Amygdala (tissue), 56 donors: Measurements from ENCODE around the gene SETD3.

Source experiments
- DNase-seq, 56 donors: peaks; one replicate each; lab custom pipeline; 2025; lab: John Stamatoyannopoulos, UW

SETD3 gene

GRCh38 chr14:99380402-99380801, 100.3 kb downstream of the SETD3 start:
- DNase-seq = no peak

GRCh38 chr14:99378782-99379214, 101.9 kb downstream of the SETD3 start:
- DNase-seq = no peak

GRCh38 chr14:99377951-99378350, 102.7 kb downstream of the SETD3 start:
- DNase-seq = no peak

DNA sequence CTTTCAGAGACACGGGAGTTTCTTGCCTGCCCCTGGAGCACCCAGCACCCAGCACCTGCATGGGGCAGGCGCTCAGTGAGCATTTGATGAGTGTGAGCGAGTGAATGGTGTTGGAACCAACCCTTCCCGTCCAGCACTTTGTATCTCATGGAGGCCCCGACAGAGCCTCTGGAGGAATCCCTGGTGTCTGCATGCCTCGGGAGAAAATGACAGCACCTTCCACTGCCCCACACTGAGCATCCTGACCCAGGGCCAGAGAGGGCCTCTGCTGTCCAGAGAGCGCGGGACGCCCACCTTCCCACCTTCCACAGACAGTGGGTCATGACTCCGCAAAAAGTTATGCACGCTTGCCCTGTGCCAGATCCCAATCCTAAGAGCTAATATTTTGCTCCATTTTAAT, 105.7 kb downstream of the SETD3 start:
- DNase-seq = no peak

GRCh38 chr14:99363616-99364290, 116.9 kb downstream of the SETD3 start:
- no peak for DNase-seq

DNA sequence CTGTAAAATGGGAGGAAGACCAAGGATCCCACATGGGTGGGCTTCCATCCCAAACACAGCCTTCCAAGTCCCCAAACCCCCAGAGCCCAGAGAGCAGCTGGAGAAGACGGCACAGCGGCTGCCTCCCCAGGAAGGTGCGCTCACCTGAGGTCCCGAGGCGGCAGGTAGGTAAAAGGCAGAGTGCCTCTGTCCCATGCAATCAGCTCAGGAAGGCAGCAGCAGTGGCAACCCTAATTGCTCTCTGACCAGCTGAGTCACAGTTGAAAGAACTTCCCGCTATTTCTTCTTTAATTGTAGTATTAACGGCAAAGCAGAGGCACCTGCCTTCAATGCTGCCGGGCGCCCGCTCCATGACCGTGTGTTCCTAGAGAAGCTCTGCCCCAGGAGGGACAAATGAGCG, 117.6 kb downstream of the SETD3 start:
- no peak for DNase-seq

GRCh38 chr14:99361596-99362215, 119.0 kb downstream of the SETD3 start:
- no peak for DNase-seq

- DNase-seq = no peak
Measured at GRCh38 chr14:99360774-99361595, 119.7 kb downstream of the SETD3 start.

GRCh38 chr14:99359906-99360305, 120.8 kb downstream of the SETD3 start:
- no peak for DNase-seq

DNA sequence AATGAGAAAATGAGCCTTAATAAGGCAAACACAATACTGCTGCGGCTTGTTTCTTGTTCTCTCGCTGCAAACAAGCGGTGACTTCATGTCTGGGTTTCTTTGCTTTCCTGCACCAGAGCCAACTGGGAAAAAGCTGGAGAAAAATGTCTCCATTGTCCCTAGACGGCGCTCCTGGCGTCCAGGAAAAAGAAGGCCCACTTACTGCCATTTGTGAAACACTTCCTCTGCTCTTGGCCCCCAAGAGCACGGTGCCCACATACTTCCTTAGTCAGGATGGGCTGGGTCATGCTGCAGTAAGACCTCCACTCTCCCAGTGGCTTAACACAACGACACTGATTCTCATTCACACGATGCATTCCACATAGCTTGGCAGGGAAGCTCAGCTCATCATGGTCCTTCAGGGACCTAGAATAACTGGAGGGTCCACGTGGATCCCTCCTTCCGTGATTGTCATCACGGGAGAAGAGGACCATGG, 122.7 kb downstream of the SETD3 start:
- peak in 1 of 56 donors; percentile 15 for DNase-seq

GRCh38 chr14:99357151-99357915, 123.3 kb downstream of the SETD3 start:
- DNase-seq = peak in 1 of 56 donors; percentile 37

DNA sequence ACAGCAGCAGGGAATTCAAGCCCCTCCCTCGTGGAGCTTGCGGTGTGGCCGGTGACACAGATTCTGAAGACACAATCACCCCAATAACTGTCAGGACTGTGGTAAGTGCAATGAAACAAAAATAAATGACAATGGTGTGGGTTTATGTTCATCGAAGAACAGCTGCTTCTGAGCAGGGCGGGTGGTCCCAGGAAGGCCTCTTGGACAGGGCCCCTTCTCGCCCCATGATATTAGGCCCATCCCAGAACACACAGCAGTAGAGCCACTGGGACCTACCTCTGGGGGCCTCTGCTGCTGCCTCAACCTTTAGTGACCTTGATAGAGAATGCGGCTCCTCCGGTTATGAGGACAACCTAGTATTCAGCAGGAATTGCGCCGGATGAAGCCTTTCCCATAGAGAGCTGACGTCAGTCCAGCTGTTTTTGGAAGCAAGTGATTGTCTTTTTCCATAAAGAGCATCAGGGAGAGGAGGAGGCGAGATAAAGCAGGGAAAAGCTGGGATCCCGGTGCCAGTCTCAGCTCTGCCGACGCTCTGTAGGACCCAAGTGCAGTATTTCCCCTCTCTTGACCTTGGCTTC, 124.5 kb downstream of the SETD3 start:
- DNase-seq = no peak

GRCh38 chr14:99354166-99354875, 126.3 kb downstream of the SETD3 start:
- DNase-seq = no peak

GRCh38 chr14:99352688-99353280, 127.9 kb downstream of the SETD3 start:
- DNase-seq = no peak

DNA sequence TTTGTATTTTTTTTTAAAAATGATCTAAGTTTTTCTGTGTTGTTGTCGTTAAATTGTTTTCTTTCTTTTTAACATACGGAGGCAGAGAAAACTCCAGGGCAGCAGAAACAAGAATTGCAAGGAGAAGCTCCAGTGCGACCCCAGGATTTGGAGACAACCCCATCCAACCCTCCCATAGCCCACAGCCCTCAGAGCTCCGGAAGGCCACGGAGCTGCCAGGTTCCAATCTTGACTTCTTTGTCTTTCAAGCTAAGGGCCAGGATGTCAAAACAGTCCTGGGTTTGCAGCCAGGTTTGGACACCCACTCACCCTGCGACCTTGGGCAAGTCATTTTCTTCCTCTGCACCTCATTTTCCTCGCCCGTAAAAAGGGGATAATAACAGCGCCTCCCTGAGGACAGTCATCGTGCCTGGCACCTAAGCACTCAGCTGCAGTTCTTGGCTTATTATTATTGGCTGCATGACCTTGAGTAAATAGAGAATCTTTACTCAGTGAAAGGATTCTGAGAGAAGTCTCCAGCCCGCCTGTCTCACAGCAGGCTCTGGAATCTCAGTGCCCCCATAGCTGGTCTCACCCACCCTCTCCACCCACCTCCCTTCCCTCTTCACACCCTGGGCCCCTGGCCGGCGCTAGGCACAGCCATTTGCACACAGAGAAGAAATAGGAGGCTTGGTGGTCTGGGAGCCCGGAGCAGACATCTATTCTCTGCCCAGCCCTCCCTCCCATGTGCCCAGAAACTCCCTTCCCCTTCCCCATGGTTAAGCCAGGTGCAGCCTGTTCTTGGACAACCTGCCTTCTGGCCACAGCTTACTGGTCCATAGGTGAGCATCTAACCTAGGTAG, 129.3 kb downstream of the SETD3 start:
- DNase-seq = no peak

DNA sequence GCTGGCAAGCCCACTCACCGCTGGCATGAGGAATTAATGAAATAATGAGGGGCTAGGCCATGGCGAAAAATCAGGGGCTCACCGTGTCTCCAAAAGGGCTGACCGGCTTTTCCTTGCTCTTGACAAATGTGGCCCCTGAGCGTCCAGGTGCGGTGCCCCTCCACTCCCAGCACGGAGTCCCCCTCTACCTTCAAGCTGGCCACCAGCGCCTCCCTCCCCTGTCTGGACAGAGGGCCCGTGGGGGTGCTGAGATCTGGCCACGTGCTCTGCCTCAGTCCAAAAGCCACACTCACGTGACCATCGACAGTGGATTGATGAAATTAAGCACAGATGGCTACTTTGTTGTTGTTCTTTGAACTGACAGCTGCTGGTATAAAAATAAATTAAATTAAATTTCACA, 129.9 kb downstream of the SETD3 start:
- peak in 2 of 56 donors; percentile 22 to 25 for DNase-seq

GRCh38 chr14:99349721-99350495, 130.8 kb downstream of the SETD3 start:
- no peak for DNase-seq
